Retinal pigment epithelial cell (primary cell): ENCODE data around the gene RGS6.

Experiments used
- DNase-seq: peaks from one replicate; pipeline ENCODE4 v3.0.0-alpha.2; 2010; ENCODE audit warnings: low read depth
- H3K4me3 ChIP-seq: 2 replicates; pipeline ENCODE4 v1.5.1; 2011; ENCODE audit warnings: mild to moderate bottlenecking, low read length, control low read depth, moderate library complexity
- TF ChIP-seq, protein P1 (sequence below): conservative IDR thresholded peaks from 2 replicates; pipeline ENCODE4 v1.5.1; 2011; ENCODE audit warnings: low read depth, low read length, control low read depth, inconsistent platforms

The RGS6 gene

DNA sequence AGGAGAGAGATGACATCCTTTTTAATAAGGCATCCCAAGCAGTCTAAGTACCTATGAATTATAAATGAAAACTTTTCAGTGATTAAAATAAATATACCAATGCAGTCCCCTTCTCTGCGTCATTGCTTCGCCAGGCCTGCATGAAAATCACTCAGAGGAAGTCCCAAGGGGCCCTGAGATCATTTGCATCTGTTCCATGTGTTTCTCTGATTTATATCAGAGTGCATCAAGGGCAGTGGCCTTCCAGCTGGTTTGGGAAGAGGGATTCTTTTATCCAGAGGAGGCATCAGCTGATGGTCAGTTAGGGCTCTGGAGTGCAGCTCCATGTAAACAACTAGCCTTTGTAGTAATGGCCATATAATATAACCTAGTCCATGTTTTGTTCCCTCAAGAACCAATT lies 210.1 kb downstream of the RGS6 start:
- no peak overlapping the region for H3K4me3 ChIP-seq
- DNase-seq: no peak
- TF ChIP-seq, protein P1, sequence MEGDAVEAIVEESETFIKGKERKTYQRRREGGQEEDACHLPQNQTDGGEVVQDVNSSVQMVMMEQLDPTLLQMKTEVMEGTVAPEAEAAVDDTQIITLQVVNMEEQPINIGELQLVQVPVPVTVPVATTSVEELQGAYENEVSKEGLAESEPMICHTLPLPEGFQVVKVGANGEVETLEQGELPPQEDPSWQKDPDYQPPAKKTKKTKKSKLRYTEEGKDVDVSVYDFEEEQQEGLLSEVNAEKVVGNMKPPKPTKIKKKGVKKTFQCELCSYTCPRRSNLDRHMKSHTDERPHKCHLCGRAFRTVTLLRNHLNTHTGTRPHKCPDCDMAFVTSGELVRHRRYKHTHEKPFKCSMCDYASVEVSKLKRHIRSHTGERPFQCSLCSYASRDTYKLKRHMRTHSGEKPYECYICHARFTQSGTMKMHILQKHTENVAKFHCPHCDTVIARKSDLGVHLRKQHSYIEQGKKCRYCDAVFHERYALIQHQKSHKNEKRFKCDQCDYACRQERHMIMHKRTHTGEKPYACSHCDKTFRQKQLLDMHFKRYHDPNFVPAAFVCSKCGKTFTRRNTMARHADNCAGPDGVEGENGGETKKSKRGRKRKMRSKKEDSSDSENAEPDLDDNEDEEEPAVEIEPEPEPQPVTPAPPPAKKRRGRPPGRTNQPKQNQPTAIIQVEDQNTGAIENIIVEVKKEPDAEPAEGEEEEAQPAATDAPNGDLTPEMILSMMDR: no peak

DNA sequence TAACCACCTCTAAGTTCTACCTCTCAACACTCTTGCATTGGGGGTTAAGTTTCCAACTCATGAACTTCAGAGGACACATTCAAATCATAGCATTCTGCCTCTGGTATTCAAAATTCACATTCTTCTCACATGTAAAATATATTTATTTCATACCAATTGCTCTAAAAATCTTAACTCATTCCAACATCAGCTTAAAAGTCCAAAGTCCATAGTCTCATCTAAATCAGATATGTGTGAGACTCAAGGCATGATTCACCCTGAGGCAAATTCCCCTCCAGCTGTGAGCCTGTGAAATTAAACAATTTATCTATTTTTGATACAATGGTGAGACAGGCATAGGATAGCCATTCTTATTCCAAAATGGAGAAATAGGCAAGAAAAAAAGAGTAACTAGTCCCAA lies 214.0 kb downstream of the RGS6 start:
- DNase-seq: no peak

DNA sequence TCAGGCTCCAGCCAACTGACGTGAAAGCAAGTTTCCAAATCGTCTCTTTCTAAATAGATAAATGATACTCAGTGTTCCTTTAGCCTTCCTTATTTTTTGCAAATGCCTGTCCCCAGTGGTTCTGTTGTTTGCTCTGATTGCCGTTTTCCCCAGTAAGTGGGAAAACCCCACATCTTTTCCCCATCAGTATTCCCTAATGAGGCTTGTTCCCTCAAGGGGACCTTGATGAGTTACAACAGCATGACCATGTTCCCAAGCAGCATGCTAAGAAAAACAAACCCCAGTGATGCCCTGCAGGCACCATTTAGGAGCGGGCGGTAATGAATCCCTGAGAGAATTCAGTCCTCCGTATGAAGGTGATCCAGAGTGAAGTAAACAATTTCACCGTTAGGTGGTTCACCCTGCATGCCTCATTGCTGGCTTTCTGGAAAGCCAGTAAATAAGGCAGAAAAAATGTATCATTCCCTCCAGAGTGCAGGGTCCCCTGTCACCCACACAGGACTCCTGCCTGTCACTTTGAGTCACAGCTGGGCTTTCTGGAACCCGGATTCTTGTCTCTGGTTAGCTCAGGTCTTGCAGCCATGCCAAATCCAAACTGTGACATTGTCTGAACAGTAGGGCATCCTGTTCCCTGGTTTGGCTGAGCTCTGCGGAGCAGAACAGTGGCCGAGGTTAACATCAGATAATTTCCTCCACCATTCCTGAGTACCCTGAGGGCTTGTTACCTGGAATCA lies 222.6 kb downstream of the RGS6 start:
- H3K4me3 ChIP-seq: no peak overlapping the region
- no peak for DNase-seq
- TF ChIP-seq, protein P1: no peak

More for the DNA sequence above, 214.0 kb downstream of the RGS6 start:
- TF ChIP-seq, protein P1: no peak
- no peak overlapping the region for H3K4me3 ChIP-seq

DNA sequence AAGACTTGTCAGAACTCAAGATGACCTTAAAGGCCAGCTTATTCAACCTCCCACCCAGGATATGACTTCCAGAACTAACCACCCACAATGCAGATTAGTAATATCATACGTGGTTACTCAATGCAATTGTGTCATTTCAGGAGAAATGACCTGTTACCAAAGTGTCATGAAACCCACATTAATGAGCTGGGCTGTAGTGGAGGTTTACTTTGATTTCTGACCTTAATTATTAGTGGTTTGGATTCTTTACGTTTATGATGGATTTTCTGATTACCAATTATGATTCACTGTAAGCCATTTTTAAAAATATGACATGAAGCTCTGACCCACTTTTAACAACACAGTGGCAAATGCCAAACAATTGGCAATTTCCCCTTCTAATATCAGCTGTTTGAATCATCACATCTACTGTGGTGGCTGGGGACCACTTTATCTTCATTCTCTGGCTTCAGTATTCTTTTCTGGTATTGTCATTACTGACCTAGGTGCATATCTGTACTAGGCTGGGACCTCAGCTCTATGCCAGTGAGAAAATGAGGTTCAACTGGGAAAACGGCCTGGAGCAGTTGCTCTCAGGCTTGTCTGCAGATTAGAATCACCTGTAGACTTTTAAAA lies 223.3 kb downstream of the RGS6 start:
- TF ChIP-seq, protein P1: no peak
- DNase-seq: no peak
- H3K4me3 ChIP-seq: no peak overlapping the region

DNA sequence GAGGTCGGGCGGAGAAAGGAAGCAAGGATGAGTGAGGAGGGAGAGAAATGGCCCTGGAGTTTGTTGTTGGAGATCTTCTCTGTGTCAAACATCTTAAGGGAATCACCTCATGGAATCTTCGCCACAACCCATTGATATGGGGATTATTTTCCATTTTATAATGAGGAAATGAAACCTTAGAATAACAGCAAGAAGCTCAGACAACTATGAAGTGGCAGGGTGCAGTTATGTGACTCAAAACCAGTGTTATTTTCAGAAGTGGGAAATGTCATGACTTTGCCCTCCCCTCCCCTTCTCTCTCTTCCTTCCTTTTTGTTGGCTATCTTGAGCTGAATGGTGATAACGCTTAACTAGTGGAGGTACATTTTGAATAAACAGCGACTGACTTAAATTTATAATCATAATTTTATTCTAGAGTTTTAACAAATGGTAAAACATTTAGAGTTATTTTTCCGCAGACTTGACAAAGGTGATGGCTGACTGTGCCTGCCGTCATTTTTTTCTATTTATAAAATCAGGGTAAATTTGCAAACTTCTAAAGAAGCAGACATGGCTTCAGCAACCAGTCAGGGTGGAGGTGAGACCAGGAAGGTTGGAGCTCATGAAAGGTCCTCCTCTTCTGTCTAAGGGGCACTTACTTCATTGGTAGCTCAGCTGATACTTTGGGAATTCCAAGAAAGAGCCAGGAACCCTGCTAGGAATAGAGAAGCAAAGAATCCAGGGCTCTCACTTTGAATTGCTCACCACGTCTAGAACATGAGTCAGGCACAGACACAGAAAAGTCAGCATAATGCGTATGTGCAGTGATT lies 232.4 kb downstream of the RGS6 start:
- TF ChIP-seq, protein P1: no peak
- no peak for DNase-seq
- no peak overlapping the region for H3K4me3 ChIP-seq

DNA sequence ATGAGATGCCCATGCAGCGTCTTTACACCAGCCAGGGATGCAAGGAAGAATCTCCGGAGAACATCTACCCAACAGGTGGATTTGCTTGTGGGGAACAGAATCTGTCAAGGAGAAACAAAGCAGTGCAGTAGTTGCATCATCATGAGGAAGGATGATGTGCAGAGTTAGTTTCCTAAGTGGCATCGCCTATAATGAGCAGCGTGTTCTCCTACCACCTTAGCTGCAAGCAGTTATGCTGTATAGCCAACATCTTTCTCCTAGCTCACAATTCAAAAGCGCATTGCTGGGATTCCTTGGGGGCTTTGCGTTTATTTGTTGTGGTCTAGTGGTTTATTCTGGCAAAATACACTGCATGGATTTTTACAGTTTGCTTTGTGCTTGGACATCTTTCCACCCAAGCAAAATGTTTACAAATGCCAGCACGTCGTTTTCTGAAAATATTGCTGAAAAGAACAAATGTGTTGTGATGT lies 233.0 kb downstream of the RGS6 start:
- TF ChIP-seq, protein P1: no peak
- DNase-seq: peak; percentile 41
- H3K4me3 ChIP-seq: no peak overlapping the region
